ENCODE results near the gene DOCK1.

DOCK1 gene

GRCh38 chr10:127085957-127086356 is 180.7 kb downstream of the DOCK1 start:
- H3K9ac ChIP-seq (ENCODE audit: low read depth, low read length, poor library complexity, severe bottlenecking) = no peak overlapping the region
- no peak overlapping the region for H2AFZ ChIP-seq (ENCODE audit: low read length)
- no peak overlapping the region for H3K4me3 ChIP-seq (ENCODE audit: low read length, poor library complexity, severe bottlenecking)
- TF ChIP-seq CTCF (conservative IDR thresholded peaks at IDR 0.05; ENCODE audit: low read length) (no peak), EZH2phosphoT487 (IDR thresholded peaks at IDR 0.05; ENCODE audit: borderline replicate concordance) (no peak)
- H3K4me2 ChIP-seq (ENCODE audit: low read depth, low read length, poor library complexity, severe bottlenecking) = no peak overlapping the region
- H3F3A ChIP-seq (ENCODE audit: low read depth) = no peaks in the 10 kb centered on the region
- H3K27me3 ChIP-seq (ENCODE audit: insufficient read depth, low read length, poor library complexity, severe bottlenecking) = no peaks in the 10 kb centered on the region
- H3K9me2 ChIP-seq (replicated peaks; ENCODE audit: low read depth, low read length) = no peaks in the 10 kb centered on the region
- H4K20me1 ChIP-seq (ENCODE audit: insufficient read depth, low read length, poor library complexity, severe bottlenecking) = no peaks in the 10 kb centered on the region
- H3K79me2 ChIP-seq (ENCODE audit: insufficient read depth, low read length) = no peaks in the 10 kb centered on the region
- H3K36me3 ChIP-seq (ENCODE audit: insufficient read depth, low read length) = no peaks in the 10 kb centered on the region
- no peaks in the 10 kb centered on the region for H3K4me1 ChIP-seq (ENCODE audit: insufficient read depth, low read length, poor library complexity, severe bottlenecking)
- 0 out of 2 replicates have a peak, but pooled peaks cover 6% of the 10 kb centered on the region for H3K9me3 ChIP-seq (ENCODE audit: insufficient read depth, low read depth, low read length)

GRCh38 chr10:127088908-127089307 is 183.7 kb downstream of the DOCK1 start:
- Histone ChIP-seq H2AFZ (ENCODE audit: low read length) (no peak overlapping the region), H3F3A (ENCODE audit: low read depth) (no peaks in the 10 kb centered on the region), H4K20me1 (ENCODE audit: insufficient read depth, low read length, poor library complexity, severe bottlenecking) (no peaks in the 10 kb centered on the region), H3K4me2 (ENCODE audit: low read depth, low read length, poor library complexity, severe bottlenecking) (no peak overlapping the region), H3K4me3 (ENCODE audit: low read length, poor library complexity, severe bottlenecking) (no peak overlapping the region), H3K79me2 (ENCODE audit: insufficient read depth, low read length) (no peaks in the 10 kb centered on the region), H3K9me3 (ENCODE audit: insufficient read depth, low read depth, low read length) (peaks cover 6% of the 10 kb centered on the region; the same call in 1 of the 2 replicates), H3K9ac (ENCODE audit: low read depth, low read length, poor library complexity, severe bottlenecking) (no peak overlapping the region), H3K36me3 (ENCODE audit: insufficient read depth, low read length) (no peaks in the 10 kb centered on the region), H3K4me1 (ENCODE audit: insufficient read depth, low read length, poor library complexity, severe bottlenecking) (no peaks in the 10 kb centered on the region), H3K27me3 (ENCODE audit: insufficient read depth, low read length, poor library complexity, severe bottlenecking) (no peaks in the 10 kb centered on the region), H3K9me2 (replicated peaks; ENCODE audit: low read depth, low read length) (no peaks in the 10 kb centered on the region)
- TF ChIP-seq CTCF (conservative IDR thresholded peaks at IDR 0.05; ENCODE audit: low read length) (no peak), EZH2phosphoT487 (IDR thresholded peaks at IDR 0.05; ENCODE audit: borderline replicate concordance) (no peak)

- H4K20me1 ChIP-seq (ENCODE audit: insufficient read depth, low read length, poor library complexity, severe bottlenecking) = no peaks in the 10 kb centered on the region
- peaks cover 6% of the 10 kb centered on the region; the same call in 1 of the 2 replicates for H3K9me3 ChIP-seq (ENCODE audit: insufficient read depth, low read depth, low read length)
- no peak overlapping the region for H3K4me2 ChIP-seq (ENCODE audit: low read depth, low read length, poor library complexity, severe bottlenecking)
- H3F3A ChIP-seq (ENCODE audit: low read depth) = no peaks in the 10 kb centered on the region
- H3K4me1 ChIP-seq (ENCODE audit: insufficient read depth, low read length, poor library complexity, severe bottlenecking) = no peaks in the 10 kb centered on the region
- H3K36me3 ChIP-seq (ENCODE audit: insufficient read depth, low read length) = no peaks in the 10 kb centered on the region
- H3K79me2 ChIP-seq (ENCODE audit: insufficient read depth, low read length) = no peaks in the 10 kb centered on the region
- no peaks in the 10 kb centered on the region for H3K27me3 ChIP-seq (ENCODE audit: insufficient read depth, low read length, poor library complexity, severe bottlenecking)
- H3K4me3 ChIP-seq (ENCODE audit: low read length, poor library complexity, severe bottlenecking) = no peak overlapping the region
- no peaks in the 10 kb centered on the region for H3K9me2 ChIP-seq (replicated peaks; ENCODE audit: low read depth, low read length)
- TF ChIP-seq CTCF (conservative IDR thresholded peaks at IDR 0.05; ENCODE audit: low read length) (no peak), EZH2phosphoT487 (IDR thresholded peaks at IDR 0.05; ENCODE audit: borderline replicate concordance) (no peak)
- no peak overlapping the region for H2AFZ ChIP-seq (ENCODE audit: low read length)
- no peak overlapping the region for H3K9ac ChIP-seq (ENCODE audit: low read depth, low read length, poor library complexity, severe bottlenecking)
Measured at GRCh38 chr10:127089446-127089845, 184.2 kb downstream of the DOCK1 start.
